Epithelial cell of esophagus (primary cell): Measurements from ENCODE around the gene PPP6C.

Source experiments
- DNase-seq: peaks from one replicate; pipeline ENCODE4 v3.0.0; 2010; ENCODE audit warnings: low read depth
- H3K4me3 ChIP-seq: 2 replicates; pipeline ENCODE4 v1.5.1; 2011; ENCODE audit warnings: mild to moderate bottlenecking, low read length, control low read depth
- CTCF ChIP-seq: IDR thresholded peaks from 2 replicates; pipeline ENCODE4 v1.5.1; 2011; ENCODE audit warnings: low read depth, mild to moderate bottlenecking, low read length, control low read depth, inconsistent platforms; ENCODE audit not compliant: insufficient read depth; ENCODE audit errors: missing control alignments

PPP6C gene

GRCh38 chr9:125100822-125101221 is 88.8 kb downstream of the PPP6C start:
- H3K4me3 ChIP-seq: no peak overlapping the region
- no peak for TF ChIP-seq CTCF
- DNase-seq: no peak

GRCh38 chr9:125099816-125100215 is 89.8 kb downstream of the PPP6C start:
- no peak overlapping the region for H3K4me3 ChIP-seq
- DNase-seq: no peak
- TF ChIP-seq CTCF: no peak
